ENCODE results near the gene EEF1AKMT4.

Gene EEF1AKMT4

DNA sequence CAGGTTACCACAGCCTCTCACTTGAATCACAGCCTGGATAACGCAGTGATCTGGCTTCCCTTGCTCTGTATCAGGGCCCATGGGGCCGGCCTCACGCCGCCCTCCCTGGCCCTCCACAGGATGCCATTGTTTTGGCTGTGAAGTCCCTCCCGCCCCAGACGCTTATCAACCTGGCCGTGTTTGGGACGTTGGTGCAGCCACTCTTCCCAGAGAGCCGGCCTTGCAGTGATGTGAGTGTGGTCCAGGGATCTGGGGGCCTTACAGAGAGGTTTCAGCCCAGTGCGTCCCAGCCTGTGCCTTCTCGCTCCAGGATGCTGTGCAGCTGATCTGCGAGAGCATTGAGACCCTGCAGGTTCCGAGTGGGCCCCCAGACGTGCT, 13.4 kb upstream of the EEF1AKMT4 start:
- DNase-seq, result no peak

DNA sequence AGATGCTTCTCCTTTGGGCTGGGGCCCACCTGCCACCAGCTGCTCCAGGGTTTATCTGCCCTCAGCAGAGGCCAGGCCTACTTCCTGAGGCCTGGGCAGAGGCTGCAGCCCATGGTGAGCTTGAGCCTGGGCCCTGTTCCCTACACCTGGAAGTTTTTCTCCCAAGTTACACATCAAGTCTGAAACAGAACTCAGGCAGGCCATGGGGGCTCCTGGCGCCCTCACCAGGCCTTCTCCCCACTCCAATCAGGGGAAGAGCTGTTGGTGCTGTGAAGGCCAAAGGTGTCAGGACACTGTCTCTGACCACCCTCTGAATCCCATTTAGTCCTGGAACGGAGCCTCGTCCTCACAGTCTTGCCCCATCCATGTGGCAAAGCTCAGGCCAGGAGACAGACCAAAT, 12.8 kb upstream of the EEF1AKMT4 start:
- DNase-seq, result no peak

DNA sequence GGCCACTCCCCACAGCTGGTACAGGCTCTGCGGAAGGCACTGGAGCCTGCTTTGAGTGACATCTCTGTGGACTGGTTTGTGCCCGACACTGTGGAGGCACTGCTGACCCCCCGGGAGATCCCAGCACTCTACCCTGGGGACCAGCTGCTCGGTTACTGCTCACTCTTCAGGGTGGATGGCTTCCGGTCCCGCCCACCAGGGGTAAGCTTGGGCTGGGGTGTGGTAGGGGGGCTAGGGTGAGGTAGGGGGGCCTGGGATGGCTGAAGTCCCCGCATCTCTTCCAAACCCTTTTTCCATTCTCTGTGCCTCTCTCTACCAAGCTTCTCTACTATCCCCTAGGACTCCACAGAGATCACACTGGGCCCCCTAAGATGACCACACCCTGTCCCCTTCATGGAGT, 12.3 kb upstream of the EEF1AKMT4 start:
- DNase-seq, result no peak

DNA sequence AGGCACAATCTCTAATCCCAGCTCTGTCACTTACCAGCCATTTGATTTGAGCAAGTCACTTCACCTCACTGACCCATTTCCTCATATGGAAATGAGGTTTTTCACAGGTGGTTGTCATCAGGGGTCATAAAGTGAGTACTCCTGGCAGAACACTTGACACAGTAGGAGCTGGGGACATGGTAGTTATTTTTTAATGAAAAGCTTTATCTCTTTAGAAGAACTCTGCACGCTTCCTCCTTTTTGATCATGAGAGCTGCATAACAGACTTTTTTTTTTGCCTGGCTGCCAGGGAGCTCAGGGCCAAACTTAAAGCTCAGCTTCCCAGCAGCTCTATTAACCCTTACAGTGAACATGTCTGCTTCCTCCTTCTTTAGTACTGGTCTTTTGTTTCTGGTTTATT, 11.7 kb upstream of the EEF1AKMT4 start:
- DNase-seq, result no peak

DNA sequence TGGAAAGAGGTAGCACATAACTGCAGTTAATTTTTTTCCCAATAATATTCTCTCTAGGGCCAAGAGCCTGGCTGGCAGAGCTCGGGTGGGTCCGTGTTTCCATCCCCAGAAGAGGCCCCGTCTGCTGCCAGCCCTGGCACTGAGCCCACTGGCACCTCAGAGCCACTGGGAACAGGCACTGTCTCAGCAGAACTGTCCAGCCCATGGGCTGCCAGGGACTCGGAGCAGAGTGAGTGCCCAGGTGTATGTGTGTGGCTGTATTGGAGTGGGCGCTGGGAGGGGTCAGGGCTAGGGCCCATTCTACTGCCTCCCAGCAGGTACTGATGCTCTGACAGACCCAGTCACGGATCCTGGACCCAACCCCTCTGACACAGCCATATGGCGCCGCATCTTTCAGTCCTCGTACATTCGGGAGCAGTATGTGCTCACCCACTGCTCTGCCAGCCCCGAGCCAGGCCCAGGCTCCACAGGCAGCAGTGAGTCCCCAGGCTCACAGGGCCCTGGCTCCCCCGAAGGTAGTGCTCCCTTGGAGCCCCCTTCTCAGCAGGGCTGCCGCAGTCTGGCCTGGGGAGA, 11.1 kb upstream of the EEF1AKMT4 start:
- no peak for DNase-seq

DNA sequence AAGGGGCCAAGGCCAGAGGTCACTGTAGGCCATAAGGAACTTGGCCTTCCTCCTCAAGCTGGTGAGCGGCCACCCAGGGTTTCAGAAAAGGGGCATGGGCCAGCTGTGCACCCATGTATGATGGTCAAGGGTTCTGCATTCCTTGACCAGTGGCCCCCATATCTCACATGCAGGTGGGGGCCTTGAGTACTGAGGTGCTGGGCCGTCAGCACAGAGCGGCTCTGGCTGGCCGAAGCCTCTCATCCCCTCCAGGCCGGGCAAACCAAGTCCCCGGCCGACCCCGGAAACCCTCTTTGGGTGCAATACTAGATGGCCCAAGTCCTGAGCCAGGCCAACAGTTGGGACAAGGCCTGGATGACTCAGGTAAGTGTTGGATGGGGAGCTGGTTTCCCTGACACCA, 10.3 kb upstream of the EEF1AKMT4 start:
- no peak for DNase-seq

DNA sequence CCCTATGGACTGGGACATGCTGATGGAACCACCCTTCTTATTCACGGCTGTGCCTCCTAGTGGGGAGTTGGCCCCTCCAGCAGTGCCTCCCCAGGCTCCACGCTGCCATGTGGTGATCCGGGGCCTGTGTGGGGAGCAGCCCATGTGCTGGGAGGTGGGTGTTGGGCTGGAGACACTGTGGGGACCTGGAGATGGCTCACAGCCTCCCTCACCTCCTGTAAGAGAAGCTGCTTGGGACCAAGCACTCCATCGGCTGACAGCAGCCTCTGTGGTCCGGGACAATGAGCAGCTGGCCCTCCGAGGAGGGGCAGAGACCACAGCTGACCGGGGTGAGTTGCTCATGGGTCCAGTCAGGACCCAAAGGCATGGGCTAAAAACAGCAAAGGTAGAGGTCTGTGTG, 9.8 kb upstream of the EEF1AKMT4 start:
- no peak for DNase-seq

DNA sequence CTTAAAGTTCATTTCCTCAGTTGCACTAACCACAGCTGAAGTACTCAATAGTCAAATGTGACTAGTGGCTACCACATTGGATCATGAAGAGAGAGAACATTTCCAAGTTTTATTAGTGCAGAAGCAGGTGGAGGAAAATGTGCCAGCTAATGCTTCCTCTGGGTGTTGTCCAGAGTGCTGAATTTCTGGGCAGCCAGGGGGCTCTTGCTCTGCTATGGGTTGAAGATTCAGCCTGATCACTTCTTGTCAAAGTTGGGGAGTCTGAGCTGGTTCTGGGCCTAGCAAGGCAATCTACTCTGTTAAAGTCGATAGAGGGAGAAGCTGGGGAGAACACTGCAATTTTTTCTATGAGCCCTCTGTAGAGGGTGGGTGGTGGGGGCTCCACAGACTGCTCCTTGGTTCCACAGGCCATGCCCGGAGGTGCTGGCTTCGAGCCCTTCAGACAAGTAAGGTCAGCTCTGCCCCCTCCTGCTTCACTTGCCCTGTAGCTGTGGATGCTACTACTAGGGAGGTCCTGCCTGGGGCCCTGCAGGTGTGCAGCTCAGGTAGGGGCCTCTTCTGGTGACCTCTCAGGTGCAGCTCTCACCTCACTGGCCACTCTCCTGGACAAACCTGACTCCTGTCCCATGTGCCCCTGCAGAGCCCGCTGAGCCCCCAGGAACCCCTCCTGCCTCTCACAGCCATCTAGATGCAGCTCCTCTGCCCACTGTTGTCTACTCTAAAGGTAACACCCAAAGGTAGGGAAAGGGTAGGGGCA, 8.9 kb upstream of the EEF1AKMT4 start:
- DNase-seq, result no peak

DNA sequence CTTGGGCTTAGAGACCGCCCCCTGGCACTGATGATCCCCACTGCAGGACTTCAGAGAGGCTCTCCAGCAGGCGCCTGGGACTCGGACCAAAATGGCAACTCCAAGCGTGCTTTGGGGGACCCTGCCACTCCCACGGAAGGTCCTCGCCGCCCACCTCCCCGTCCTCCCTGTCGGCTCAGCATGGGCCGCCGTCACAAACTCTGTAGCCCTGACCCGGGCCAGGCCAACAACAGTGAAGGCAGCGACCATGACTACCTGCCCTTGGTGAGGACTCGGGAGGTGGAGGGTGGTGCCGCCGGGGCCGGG, 8.4 kb upstream of the EEF1AKMT4 start:
- no peak for DNase-seq

DNA sequence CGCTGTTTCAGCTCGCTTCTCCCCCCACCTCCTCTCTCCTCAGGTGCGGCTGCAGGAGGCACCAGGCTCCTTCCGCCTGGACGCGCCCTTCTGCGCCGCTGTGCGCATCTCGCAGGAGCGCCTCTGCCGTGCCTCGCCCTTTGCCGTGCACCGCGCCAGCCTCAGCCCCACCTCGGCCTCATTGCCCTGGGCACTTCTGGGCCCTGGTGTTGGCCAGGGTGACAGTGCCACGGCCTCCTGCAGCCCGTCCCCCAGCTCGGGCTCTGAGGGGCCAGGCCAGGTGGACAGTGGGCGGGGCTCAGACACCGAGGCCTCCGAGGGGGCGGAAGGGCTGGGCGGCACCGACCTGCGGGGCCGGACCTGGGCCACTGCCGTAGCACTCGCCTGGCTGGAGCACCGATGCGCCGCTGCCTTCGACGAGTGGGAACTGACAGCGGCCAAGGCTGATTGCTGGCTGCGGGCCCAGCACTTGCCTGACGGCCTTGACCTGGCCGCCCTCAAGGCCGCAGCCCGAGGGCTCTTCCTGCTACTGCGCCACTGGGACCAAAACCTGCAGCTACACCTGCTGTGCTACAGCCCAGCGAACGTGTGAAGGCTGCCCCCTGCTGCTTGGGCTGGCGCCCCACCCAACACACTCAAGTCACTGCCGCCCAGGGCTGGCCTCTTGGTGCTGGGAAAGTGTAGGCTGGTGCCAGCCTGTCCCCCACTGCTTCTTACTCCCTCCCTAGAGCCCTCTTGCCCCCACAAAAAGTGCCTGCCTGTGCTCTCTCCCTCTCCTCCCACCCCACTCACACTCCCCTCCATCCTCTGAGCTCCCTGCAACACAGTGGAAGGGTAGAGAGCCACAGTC, 7.8 kb upstream of the EEF1AKMT4 start:
- DNase-seq, result no peak

DNA sequence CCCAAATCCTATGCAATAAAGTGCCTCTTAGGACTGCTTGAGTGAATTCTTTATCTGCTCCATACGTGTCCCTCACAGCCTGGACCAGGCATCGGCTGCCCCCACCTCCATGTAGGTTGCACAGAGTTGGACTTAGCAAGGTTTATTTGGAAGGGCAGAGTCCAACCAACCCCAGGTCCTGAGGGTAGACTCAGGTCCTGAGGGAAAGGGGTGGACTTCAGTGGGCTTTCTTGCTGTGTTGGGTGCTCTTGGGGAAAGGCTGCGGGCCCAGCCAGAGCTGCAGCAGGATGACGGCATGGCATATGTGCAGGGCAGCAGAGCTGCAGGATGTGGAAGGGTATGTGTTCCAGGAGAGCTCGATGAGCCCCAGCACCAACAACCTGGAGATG, 7.2 kb upstream of the EEF1AKMT4 start:
- DNase-seq, result no peak

DNA sequence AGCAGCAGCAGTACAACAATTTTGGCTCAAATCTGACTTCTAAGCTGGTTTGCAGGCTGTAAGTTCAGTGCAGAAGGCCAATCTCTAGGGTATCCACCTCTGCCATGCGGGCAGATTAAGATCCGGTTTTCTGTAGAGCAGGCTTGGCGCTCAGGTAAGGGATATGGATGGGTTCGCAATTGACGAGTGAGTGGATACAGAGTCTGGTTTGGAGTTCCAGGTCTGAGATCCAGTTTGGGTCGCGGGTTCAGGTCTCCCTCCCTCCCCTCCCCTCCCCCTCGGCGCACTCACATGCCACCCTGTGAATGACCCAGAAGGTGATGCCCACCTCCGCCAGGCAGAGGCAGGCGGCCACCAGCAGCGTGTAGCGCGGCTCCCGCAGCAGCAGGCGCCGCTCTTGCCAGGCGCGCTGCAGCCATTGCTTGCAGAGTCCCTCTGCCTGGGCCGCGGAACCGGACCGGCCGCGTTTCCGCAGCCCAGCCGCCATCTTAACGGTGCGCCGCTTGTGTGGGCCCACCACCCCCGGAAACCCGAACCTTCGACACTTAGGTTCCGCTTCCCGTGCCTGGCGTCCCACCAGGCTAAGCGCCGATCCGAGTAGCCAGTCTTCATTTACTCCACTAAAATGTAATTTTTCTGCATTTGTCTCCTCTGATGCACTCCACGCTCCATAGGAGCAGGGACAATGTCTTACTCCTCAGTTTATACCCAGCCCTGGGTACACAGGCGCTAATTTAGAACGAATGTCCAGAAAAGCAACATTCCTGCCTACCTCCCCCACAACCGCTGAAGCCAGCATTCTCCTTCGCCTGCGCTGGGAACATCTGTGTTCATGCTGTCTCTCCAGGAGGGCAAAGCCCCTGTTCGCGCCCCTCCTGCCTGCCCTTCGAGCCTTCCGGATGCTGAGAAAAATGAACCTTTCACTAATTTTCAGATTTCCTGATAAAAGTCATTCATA, 739 bp upstream of the EEF1AKMT4 start, which contains the start of gene ALG3:
ALG3 (minus strand) TSS at position 509 of the 958 bp plus-strand sequence; CDS start at position 487, 22 bp downstream.
- peak; percentile 76 for DNase-seq

DNA sequence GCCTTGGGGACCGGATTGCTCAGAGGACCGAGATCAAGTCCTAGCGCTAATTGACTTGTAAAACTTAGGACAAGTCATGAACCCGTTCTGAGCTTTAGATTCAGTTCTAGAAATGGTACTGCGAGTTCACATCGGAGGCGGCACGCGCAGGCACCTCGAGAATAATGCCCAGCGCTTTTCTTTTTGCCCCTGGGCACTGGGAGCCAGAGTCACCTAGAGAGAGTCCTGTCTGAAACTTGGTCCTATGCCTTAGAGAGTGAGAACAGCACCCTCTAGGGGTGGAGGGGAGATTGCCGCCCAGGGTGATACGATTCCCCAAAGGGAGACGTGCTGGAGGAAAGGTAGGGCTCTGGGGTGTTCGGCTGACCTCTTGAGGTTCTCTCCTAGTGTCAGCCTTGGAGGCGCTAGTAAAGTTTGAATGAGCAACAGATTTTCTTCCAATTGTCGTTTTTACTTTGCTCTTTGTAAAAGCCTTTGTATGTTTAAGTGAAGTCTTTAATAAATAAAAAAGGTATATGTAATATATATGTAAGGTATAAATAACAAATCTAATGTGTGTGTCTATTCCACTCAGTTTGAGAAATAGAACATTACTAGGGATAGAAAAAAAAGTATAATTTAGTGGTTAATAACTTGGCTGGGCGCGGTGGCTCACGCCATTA, 826 bp downstream of the EEF1AKMT4 start:
- DNase-seq, result peak; percentile 83

DNA sequence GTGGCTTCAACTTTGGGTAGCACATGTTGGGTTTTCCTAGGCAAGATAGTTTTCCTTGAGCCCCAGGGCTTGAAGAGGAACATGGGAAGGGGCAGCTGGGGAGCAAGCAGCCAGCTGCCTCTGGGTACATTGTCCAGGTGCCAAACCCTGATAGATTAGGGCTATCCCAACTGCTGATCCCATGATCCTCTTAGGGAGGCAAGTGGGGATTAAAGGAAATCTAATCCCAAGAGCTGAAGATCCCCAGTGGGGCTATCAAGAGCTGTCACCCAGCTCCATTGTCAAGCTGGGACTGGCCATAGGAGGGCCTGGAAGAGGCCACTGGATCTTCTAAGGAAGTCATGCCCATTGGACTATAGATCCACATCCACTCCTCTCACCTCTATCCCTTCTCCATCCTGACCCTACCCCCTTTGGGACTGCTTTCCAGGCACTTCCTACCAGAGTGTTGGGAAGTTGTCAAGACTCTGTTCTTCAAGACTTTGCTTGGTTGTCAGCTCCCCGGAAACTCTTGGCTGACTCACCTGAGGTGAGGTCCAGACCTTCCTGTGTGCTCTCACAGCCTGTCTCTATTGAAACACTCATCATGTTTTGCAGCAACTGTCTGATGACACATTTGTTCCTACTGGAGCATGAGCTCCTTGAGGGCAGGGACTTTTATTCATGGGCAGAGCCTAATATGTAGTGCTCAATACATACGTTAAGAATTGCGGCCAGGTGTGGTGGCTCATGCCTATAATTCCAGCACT, 6.0 kb downstream of the EEF1AKMT4 start:
- no peak for DNase-seq

DNA sequence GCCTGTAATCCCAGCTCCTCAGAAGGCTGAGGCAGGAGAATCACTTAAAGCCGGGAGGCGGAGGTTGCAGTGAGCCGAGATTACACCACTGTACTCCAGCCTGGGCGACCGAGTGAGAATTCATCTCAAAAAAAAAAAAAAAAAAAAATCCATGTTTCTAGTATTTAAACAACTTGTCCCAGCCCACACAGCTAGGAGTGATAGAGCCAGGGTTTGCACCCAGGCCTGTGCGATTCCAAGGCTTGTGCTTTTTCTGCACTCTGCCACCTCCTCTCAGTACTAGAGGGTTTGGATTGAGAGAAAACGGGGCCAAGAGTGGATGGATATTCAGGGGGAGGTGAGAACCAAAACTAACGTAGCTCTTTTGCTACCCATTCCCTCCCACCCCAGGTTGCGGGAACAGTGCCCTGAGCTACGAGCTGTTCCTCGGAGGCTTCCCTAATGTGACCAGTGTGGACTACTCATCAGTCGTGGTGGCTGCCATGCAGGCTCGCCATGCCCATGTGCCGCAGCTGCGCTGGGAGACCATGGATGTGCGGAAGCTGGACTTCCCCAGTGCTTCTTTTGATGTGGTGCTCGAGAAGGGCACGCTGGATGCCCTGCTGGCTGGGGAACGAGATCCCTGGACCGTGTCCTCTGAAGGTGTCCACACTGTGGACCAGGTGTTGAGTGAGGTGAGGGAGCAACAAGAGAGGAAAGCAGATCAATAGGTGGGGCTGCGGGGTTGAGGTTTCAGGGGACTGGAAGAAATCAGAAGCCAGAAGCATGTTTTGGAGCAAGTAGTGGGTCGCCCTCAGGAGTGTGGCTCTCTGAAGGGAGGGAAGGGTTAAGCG, 7.8 kb downstream of the EEF1AKMT4 start:
- DNase-seq, result no peak

DNA sequence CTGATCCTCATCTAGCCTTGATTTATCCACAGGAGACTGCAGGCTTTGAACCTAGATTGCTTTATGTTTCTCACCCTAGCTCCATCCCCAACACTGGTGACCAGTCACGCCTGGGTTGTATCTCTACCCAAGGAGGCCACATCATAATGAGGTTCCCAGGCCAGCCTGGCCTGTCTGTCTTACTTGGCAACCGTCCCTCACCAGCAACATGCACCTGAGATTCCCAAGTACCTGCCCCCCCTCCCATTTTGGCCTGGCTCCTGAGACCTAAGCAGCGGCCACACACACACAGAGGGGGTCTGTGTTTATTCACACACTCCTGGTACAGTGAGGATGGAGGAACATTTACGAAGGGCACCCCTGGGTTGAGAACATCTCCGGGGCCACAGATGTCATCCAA, 9.5 kb downstream of the EEF1AKMT4 start:
- no peak for DNase-seq

DNA sequence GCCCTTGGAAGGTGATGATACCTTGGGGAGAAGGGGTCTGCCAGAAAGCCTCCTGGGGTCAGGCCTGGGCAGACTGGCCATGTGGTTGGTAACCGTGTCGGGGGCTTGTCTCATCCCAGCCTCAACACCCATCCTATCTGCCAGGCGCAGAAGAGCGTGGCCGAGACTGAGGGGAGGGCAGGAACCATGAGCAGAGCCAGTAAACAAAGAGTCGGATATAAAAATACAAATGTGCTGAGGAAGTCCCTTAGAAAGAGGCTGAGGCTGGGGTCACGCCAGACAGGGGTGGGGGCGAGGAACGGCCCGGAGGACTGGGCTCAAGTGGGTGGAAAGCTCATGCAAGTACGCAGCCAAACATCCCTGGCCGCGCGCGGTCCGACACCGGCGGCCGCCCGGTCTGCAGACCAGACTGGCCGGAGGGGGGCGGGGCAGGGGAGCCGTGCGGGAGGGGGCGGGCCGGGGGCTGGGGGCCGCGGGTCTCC, 10.0 kb downstream of the EEF1AKMT4 start:
- no peak for DNase-seq

DNA sequence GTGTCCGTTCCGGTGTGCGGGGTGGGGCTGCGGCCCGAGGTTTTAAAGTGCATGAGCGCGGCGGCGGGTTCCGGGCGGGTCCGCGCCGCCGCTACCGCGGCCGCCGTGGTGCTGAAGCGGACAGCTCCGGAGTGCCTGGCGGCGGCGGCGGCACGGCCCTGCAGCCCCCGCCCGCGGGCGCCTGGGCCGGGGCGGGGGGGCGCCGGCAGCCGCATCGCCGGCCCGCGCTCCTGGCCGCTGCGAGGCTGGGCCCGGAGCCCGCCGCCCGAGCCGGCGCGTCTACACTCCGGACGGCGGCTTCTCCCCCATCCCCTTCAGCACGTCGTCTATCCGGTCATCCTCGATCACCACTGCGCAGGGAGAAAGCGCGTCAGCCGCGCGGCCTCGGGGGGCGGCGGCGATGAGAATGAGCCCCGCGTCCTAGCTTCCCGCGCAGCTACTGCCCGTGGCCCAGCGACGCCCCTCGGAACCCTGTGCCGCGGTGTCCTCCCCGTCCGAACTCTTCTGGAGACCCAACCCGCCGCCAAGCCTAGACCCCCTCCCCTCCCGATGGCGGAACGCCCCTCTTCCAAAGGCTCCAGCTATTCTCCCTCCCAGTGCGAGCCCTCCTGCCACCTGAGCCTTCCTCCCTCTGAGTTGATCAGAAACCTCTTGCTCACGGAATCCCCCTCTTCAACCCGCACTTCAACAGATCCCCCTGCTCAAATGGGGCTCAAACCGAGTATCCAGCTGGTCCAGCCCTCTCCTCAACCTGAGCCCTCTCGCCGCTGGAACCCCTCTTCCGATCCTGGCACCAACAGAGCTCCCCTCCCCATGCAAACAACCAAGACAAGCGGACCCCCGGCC, 10.6 kb downstream of the EEF1AKMT4 start:
- DNase-seq, result no peak

DNA sequence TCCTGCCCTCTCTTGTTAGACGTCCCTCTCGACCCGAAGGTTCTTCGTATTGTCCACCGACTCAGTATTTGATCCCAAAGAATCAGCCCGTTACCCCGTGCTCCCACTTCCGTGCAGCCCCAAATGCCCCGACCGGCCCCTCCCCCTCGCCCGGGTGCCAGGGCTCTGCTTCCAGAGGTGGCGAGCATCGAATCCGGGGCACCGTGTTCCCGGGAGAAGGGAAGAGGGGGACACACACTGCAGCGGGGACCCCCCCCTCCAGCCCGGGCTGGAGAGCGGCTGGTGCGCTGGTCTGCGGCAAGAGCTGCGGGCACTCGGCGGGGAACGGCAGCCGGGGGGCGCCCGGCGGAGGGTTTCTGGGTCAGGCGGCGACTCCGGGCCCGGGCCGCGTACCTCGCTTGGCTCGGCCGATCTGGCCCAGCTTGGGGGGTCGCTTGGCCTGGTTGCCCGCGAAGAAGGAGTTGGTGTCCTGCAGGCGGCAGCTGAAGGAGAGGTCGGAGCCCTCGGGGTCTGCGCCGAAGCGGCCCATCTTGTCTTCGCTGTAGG, 11.3 kb downstream of the EEF1AKMT4 start:
- no peak for DNase-seq
